ENCODE results near the gene TMEM167B.

GRCh38 chr1:109112056-109112651 is 21.6 kb downstream of the TMEM167B start:
- TF ChIP-seq CTCF (IDR thresholded peaks at IDR 0.05) (no peak), POLR2A (IDR thresholded peaks at IDR 0.05) (no peak), EP300 (IDR thresholded peaks at IDR 0.05) (no peak)
